Urothelium cell line (cell line): ENCODE measurements around the gene TRMT44.

Experiments used
- DNase-seq: peaks from one replicate; pipeline ENCODE4 v3.0.0; 2011; ENCODE audit warnings: low spot score, mixed read lengths
- FAIRE-seq: peaks from 2 replicates; lab custom pipeline; 2011; peaks lifted over from hg19 to GRCh38; lab: Jason Lieb, UNC

The TRMT44 gene

GRCh38 chr4:8463811-8464210 is 23.2 kb downstream of the TRMT44 start:
- no peak for FAIRE-seq
- no peak for DNase-seq

GRCh38 chr4:8464381-8464780 is 23.8 kb downstream of the TRMT44 start:
- DNase-seq = no peak
- no peak for FAIRE-seq

GRCh38 chr4:8465615-8466611 is 25.3 kb downstream of the TRMT44 start:
- FAIRE-seq (no peak), DNase-seq (no peak)

GRCh38 chr4:8467016-8467415 is 26.4 kb downstream of the TRMT44 start:
- no peak for FAIRE-seq
- DNase-seq = no peak

- FAIRE-seq (no peak), DNase-seq (peak; percentile 64)
These were observed 28.4 kb downstream of the TRMT44 start for GRCh38 chr4:8468746-8469535.

- FAIRE-seq (no peak), DNase-seq (no peak)
These were observed 29.0 kb downstream of the TRMT44 start for GRCh38 chr4:8469550-8469949.

- FAIRE-seq (no peak), DNase-seq (no peak)
These were observed 30.0 kb downstream of the TRMT44 start for GRCh38 chr4:8470451-8471024.

- DNase-seq (no peak), FAIRE-seq (no peak)
These were observed 30.8 kb downstream of the TRMT44 start for GRCh38 chr4:8471211-8471875.

GRCh38 chr4:8472158-8472688 is 31.6 kb downstream of the TRMT44 start:
- FAIRE-seq = no peak
- DNase-seq = no peak

GRCh38 chr4:8472689-8473197 is 32.2 kb downstream of the TRMT44 start:
- no peak for FAIRE-seq

GRCh38 chr4:8473198-8473919 is 32.8 kb downstream of the TRMT44 start:
- DNase-seq (no peak), FAIRE-seq (no peak)

More at GRCh38 chr4:8472689-8473197, 32.2 kb downstream of the TRMT44 start:
- DNase-seq = no peak

GRCh38 chr4:8473920-8474590 is 33.5 kb downstream of the TRMT44 start:
- no peak for FAIRE-seq
- DNase-seq = no peak

- DNase-seq (no peak), FAIRE-seq (no peak)
These were observed 34.3 kb downstream of the TRMT44 start for GRCh38 chr4:8474856-8475255.

GRCh38 chr4:8475751-8476575 is 35.4 kb downstream of the TRMT44 start:
- DNase-seq (no peak), FAIRE-seq (no peak)

GRCh38 chr4:8477095-8477635 is 36.6 kb downstream of the TRMT44 start:
- DNase-seq (no peak), FAIRE-seq (no peak)

- FAIRE-seq = no peak
- no peak for DNase-seq
These were observed 37.1 kb downstream of the TRMT44 start for GRCh38 chr4:8477676-8478075.

- FAIRE-seq (no peak), DNase-seq (no peak)
These were observed 37.8 kb downstream of the TRMT44 start for GRCh38 chr4:8478371-8478770.
